Gastrocnemius medialis (tissue), 4 donors: ENCODE measurements around the gene PTBP1.

ENCODE experiments used
- POLR2A ChIP-seq, 2 donors: fragments of 450-650 bp; IDR thresholded peaks; one replicate each; pipeline ENCODE4 v1.6.1; 2017; ENCODE audit warnings: antibody characterized with exemption in 2 of 2, mild to moderate bottlenecking in 2 of 2, moderate library complexity in 2 of 2
- TF ChIP-seq, protein P1 (sequence below), 5 experiments: fragments of 450-650 bp in 3 of 5; fragments of 200-600 bp in 2 of 5; sonication (generic) in 2 of 5; IDR thresholded peaks in 4 of 5; conservative IDR thresholded peaks in 1 of 5; 1 replicate in 4 of 5; 2 replicates in 1 of 5; pipeline ENCODE4 v1.5.1; 2016 to 2019; ENCODE audit warnings: antibody characterized with exemption in 5 of 5, mild to moderate bottlenecking in 3 of 5, moderate library complexity in 3 of 5

DNA sequence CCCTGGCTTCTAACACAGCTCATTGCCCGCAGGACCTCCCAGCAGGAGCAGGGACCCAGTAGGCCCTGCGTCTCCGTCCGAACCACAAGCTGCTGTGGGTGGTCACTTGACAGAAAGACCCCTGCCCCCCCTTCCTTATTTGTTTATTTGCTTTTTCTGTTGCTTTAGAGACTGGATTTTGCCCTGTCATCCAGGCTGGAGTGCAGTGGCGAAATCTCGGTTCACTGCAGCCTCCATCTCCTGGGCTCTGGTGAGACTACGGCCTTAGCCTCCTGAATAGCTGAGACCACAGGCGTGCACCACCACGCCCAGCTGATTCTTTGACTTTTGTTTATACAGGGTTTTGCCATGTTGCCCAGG lies 7.6 kb upstream of the PTBP1 start:
- TF ChIP-seq, protein P1, sequence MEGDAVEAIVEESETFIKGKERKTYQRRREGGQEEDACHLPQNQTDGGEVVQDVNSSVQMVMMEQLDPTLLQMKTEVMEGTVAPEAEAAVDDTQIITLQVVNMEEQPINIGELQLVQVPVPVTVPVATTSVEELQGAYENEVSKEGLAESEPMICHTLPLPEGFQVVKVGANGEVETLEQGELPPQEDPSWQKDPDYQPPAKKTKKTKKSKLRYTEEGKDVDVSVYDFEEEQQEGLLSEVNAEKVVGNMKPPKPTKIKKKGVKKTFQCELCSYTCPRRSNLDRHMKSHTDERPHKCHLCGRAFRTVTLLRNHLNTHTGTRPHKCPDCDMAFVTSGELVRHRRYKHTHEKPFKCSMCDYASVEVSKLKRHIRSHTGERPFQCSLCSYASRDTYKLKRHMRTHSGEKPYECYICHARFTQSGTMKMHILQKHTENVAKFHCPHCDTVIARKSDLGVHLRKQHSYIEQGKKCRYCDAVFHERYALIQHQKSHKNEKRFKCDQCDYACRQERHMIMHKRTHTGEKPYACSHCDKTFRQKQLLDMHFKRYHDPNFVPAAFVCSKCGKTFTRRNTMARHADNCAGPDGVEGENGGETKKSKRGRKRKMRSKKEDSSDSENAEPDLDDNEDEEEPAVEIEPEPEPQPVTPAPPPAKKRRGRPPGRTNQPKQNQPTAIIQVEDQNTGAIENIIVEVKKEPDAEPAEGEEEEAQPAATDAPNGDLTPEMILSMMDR (IDR thresholded peaks at IDR 0.05 in 4 of 5, conservative IDR thresholded peaks at IDR 0.05 in 1 of 5) = no peak
- TF ChIP-seq POLR2A (IDR thresholded peaks at IDR 0.05) = no peak
